ENCODE data around the gene PAQR4.

GRCh38 chr16:2985462-2985861, 16.3 kb downstream of the PAQR4 start:
- TF ChIP-seq, protein P1, sequence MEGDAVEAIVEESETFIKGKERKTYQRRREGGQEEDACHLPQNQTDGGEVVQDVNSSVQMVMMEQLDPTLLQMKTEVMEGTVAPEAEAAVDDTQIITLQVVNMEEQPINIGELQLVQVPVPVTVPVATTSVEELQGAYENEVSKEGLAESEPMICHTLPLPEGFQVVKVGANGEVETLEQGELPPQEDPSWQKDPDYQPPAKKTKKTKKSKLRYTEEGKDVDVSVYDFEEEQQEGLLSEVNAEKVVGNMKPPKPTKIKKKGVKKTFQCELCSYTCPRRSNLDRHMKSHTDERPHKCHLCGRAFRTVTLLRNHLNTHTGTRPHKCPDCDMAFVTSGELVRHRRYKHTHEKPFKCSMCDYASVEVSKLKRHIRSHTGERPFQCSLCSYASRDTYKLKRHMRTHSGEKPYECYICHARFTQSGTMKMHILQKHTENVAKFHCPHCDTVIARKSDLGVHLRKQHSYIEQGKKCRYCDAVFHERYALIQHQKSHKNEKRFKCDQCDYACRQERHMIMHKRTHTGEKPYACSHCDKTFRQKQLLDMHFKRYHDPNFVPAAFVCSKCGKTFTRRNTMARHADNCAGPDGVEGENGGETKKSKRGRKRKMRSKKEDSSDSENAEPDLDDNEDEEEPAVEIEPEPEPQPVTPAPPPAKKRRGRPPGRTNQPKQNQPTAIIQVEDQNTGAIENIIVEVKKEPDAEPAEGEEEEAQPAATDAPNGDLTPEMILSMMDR (IDR thresholded peaks at IDR 0.05), result no peak
- no peak for TF ChIP-seq POLR2AphosphoS5 (IDR thresholded peaks at IDR 0.05)
- TF ChIP-seq POLR2A (IDR thresholded peaks at IDR 0.05), result no peak
